Measurements from ENCODE around the gene CAB39.
"Not testable (repeated sequence)": the region's sequence is repeated elsewhere in the genome, so short reads cannot be mapped to it uniquely, and the experiment has no call there.

The CAB39 gene

GRCh38 chr2:230722207-230722885, 9.7 kb downstream of the CAB39 start:
- peak overlapping the region in 1 of 2 donors; percentile 15 for H3K27ac ChIP-seq
- no peak for DNase-seq (ENCODE audit: low spot score)
- TF ChIP-seq CTCF (IDR thresholded peaks at IDR 0.05) = no peak
- H3K4me3 ChIP-seq = no peak overlapping the region

- TF ChIP-seq CTCF (IDR thresholded peaks at IDR 0.05) = no peak
- DNase-seq (ENCODE audit: low spot score) = no peak
- no peak overlapping the region for H3K27ac ChIP-seq
- H3K4me3 ChIP-seq = no peak overlapping the region
Observed at GRCh38 chr2:230723363-230723762, 10.7 kb downstream of the CAB39 start.

- not testable (repeated sequence) for H3K27ac ChIP-seq; H3K4me3 ChIP-seq; DNase-seq (ENCODE audit: low spot score)
Observed at GRCh38 chr2:230724957-230725356, 12.3 kb downstream of the CAB39 start.

- TF ChIP-seq CTCF (IDR thresholded peaks at IDR 0.05) = no peak
- H3K4me3 ChIP-seq = no peak overlapping the region
- no peak for DNase-seq (ENCODE audit: low spot score)
- no peak overlapping the region for H3K27ac ChIP-seq
Observed at GRCh38 chr2:230731512-230731911, 18.9 kb downstream of the CAB39 start.

GRCh38 chr2:230732914-230733401, 20.3 kb downstream of the CAB39 start:
- no peak for TF ChIP-seq CTCF (IDR thresholded peaks at IDR 0.05)
- no peak overlapping the region for H3K27ac ChIP-seq
- H3K4me3 ChIP-seq = no peak overlapping the region
- no peak for DNase-seq (ENCODE audit: low spot score)

GRCh38 chr2:230734247-230735175, 21.9 kb downstream of the CAB39 start:
- Histone ChIP-seq H3K27ac (no peak overlapping the region), H3K4me3 (no peak overlapping the region)
- TF ChIP-seq CTCF (IDR thresholded peaks at IDR 0.05) = no peak
- DNase-seq (ENCODE audit: low spot score) = no peak

- H3K27ac ChIP-seq = no peak overlapping the region
- no peak for DNase-seq (ENCODE audit: low spot score)
- no peak for TF ChIP-seq CTCF (IDR thresholded peaks at IDR 0.05)
- no peak overlapping the region for H3K4me3 ChIP-seq
Observed at GRCh38 chr2:230735884-230736283, 23.2 kb downstream of the CAB39 start.
